Stomach (tissue), 19 donors: ENCODE data around the gene HOXB3. TPM values are rescaled to one million over a fixed set of nuclear protein-coding genes. Genes with fewer than 3 reads are reported as not detected.

Experiments
- DNase-seq, 2 donors: peaks; one replicate each; pipeline versions ENCODE4 v3.0.0 to v3.0.0-alpha.2; 2013 to 2019
- H3K27ac ChIP-seq, 5 donors: fragments of 200-600 bp in 4 of 5; sonication (generic) in 4 of 5; one replicate each; pipeline ENCODE4 v1.5.1; 2013 to 2019; ENCODE audit warnings: mild to moderate bottlenecking in 1 of 5, moderate library complexity in 1 of 5
- H3K27me3 ChIP-seq, 3 donors: fragments of 200-600 bp; sonication (generic); one replicate each; pipeline ENCODE4 v1.5.1; 2017 to 2019; ENCODE audit warnings: mixed run types in 1 of 3
- H3K36me3 ChIP-seq, 4 donors: fragments of 200-600 bp; sonication (generic); 1 replicate in 3 of 4; 2 replicates in 1 of 4; pipeline ENCODE4 v1.5.1; 2016 to 2019
- H3K4me1 ChIP-seq, 4 donors: fragments of 200-600 bp; sonication (generic); one replicate each; pipeline ENCODE4 v1.5.1; 2016 to 2019
- H3K4me3 ChIP-seq, 4 donors: fragments of 200-600 bp; sonication (generic) in 3 of 4; one replicate each; pipeline ENCODE4 v1.5.1; 2016 to 2019; ENCODE audit warnings: mild to moderate bottlenecking in 1 of 4
- H3K9me3 ChIP-seq, 4 donors: fragments of 200-600 bp; sonication (generic); one replicate each; pipeline ENCODE4 v1.5.1; 2016 to 2019
- CTCF ChIP-seq, 7 experiments: fragments of 450-650 bp in 4 of 7; fragments of 200-600 bp in 3 of 7; sonication (generic) in 3 of 7; IDR thresholded peaks; one replicate each; pipeline ENCODE4 v1.5.1; 2016 to 2019; ENCODE audit warnings: antibody characterized with exemption in 7 of 7, control low read depth in 2 of 7, mild to moderate bottlenecking in 1 of 7
- EP300 ChIP-seq: sonication (generic); formaldehyde crosslinking; IDR thresholded peaks from one replicate; pipeline ENCODE4 v1.6.1; 2017; ENCODE audit warnings: antibody characterized with exemption
- POLR2A ChIP-seq, 4 donors: fragments of 450-650 bp; IDR thresholded peaks; one replicate each; pipeline ENCODE4 v1.6.1; 2016; ENCODE audit warnings: antibody characterized with exemption in 4 of 4, control low read depth in 2 of 4, mild to moderate bottlenecking in 1 of 4, moderate library complexity in 1 of 4
- POLR2AphosphoS5 ChIP-seq, 3 donors: sonication (generic); formaldehyde crosslinking; IDR thresholded peaks; one replicate each; pipeline ENCODE4 v1.6.1; 2016; ENCODE audit warnings: antibody characterized with exemption in 3 of 3
- WGBS, 5 donors: extraction: QIAGEN DNeasy Blood & Tissue Kit in 3 of 5; methylation state at CpG; one replicate each; pipeline versions ENCODE4 v1.1.5 to v1.1.7; 2013 to 2018; 5-methylcytosine and 5-hydroxymethylcytosine counted together
- intact Hi-C: fragments of 100-400 bp; cut with DNase I; formaldehyde crosslinking; loops from one replicate; pipeline ENCODE4 v1.15.1; 2023; ENCODE audit warnings: low total_unique reads
- long read RNA-seq, 10 donors: transcript quantifications; one replicate each; lab custom pipeline, GENCODE V29; 2026
- polyA plus RNA-seq, 3 donors: library from polyadenylated mRNA; stranded (reverse); fragments of 200-250 nt; gene quantifications; one replicate each; pipeline ENCODE4 v1.2.3, GENCODE V29; 2013
- total RNA-seq, 5 donors: library from RNA; depleted of rRNA; stranded (reverse); fragments of >200 nt; gene quantifications; one replicate each; pipeline versions ENCODE4 v1.1.0 to v1.2.3, GENCODE V29; 2014 to 2016
- donor health status: healthy with polysubstance abuse.
- donor health status: Bipolar disorder and iron deficiency.
- donor health status: healthy.

Gene HOXB3
- total RNA-seq, result 10 to 100 TPM in 4 of 5 donors, 1 to 10 TPM in 1; 6.1 to 77.6 (median 17.0) TPM
- polyA plus RNA-seq, result 1 to 10 TPM; 2.8 to 9.5 (median 3.8) TPM
- long read RNA-seq, donor 1, full-length matches to known transcripts, result 2 of 2 reads
- long read RNA-seq, donor 1, partial matches to known transcripts, result 0 of 2 reads
- long read RNA-seq, donor 1, other reads (novel, unspliced or antisense), result 0 of 2 reads
- long read RNA-seq, donor 2, full-length matches to known transcripts, result 2 of 2 reads
- long read RNA-seq, donor 2, partial matches to known transcripts, result 0 of 2 reads
- long read RNA-seq, donor 2, other reads (novel, unspliced or antisense), result 0 of 2 reads
- long read RNA-seq, donor 3, full-length matches to known transcripts, result 2 of 2 reads
- long read RNA-seq, donor 3, partial matches to known transcripts, result 0 of 2 reads
- long read RNA-seq, donor 3, other reads (novel, unspliced or antisense), result 0 of 2 reads
- long read RNA-seq, donor 4, full-length matches to known transcripts, result 1 of 1 reads
- long read RNA-seq, donor 4, partial matches to known transcripts, result 0 of 1 reads
- long read RNA-seq, donor 4, other reads (novel, unspliced or antisense), result 0 of 1 reads
- long read RNA-seq, donor 5, full-length matches to known transcripts, result 3 of 3 reads
- long read RNA-seq, donor 5, partial matches to known transcripts, result 0 of 3 reads
- long read RNA-seq, donor 5, other reads (novel, unspliced or antisense), result 0 of 3 reads
- long read RNA-seq, donor 6, full-length matches to known transcripts, result 3 of 3 reads
- long read RNA-seq, donor 6, partial matches to known transcripts, result 0 of 3 reads
- long read RNA-seq, donor 6, other reads (novel, unspliced or antisense), result 0 of 3 reads
- long read RNA-seq, donor 7, full-length matches to known transcripts, result 2 of 7 reads
- long read RNA-seq, donor 7, partial matches to known transcripts, result 5 of 7 reads
- long read RNA-seq, donor 7, other reads (novel, unspliced or antisense), result 0 of 7 reads
- long read RNA-seq, donor 8, result 0 reads
- long read RNA-seq, donor 9, full-length matches to known transcripts, result 1 of 1 reads
- long read RNA-seq, donor 9, partial matches to known transcripts, result 0 of 1 reads
- long read RNA-seq, donor 9, other reads (novel, unspliced or antisense), result 0 of 1 reads
- long read RNA-seq, donor 10, result 0 reads

DNA sequence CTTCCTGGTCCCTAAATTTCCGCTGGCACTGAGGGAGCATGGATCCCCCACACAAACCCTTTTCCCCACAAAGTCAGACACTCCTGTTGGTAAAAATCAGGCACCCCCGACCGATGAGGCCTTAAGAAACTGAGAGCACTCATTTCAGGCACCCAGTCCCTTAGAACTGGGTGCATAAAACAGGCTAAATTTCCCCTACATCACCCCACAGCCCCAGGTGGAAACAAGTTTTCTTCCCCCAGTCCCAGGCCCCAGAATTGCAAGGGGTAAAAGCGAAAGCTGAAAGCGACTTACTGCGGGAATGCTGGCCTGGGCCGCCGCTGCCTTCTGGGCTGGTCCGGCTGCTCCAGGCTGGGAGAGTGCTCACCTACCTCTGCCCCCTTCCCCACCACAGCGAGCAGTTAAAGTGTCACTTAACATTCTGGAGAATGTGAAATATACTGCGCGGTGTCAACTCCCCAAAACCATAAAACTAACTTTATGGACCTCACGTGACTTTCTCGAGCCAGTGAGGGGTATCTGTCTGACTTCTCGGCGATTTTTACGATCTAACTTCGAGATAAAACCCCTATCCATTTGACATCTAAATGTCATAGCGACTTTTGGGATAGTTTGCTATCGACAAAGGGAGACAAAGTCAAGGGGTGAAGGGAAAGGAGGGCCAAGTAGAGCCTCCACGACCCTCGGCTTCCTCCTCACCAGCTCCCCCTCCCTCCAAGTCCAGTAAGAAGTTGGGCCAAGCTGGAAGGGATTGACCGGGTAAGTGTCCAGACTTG, at the start of gene HOXB3:
HOXB3 (minus strand) TSS at position 411 of the 776 bp plus-strand sequence. CDS start 37,767 bp downstream, outside the sequence.
- 32 to 38% (median 36%) methylated on average over 23 of the region's 23 CpGs for WGBS, 5 donors
- Histone ChIP-seq H3K4me1 (peaks cover 16 to 78% (median 55%) of the 10 kb centered on the region in 4 donors), H3K27ac (peak within 1 kb of the TSS; percentile 62 to 95 (median 93)), H3K4me3 (peak within 1 kb of the TSS; percentile 22 to 56 (median 51)), H3K27me3 (peaks cover 3 to 100% (median 84%) of the 10 kb centered on the region in 3 donors), H3K9me3 (no peaks in the 10 kb centered on the region), H3K36me3 (no peaks in the 10 kb centered on the region)
- no peak for DNase-seq
- no peak for TF ChIP-seq POLR2A (IDR thresholded peaks at IDR 0.05)
- no peak for TF ChIP-seq EP300
- TF ChIP-seq CTCF (IDR thresholded peaks at IDR 0.05), result no peak
- TF ChIP-seq POLR2AphosphoS5 (IDR thresholded peaks at IDR 0.05), result no peak
- intact Hi-C loops, result no loop called here

GRCh38 chr17:48639136-48639535, 49.1 kb upstream of the HOXB3 start:
- no peak overlapping the region for H3K27ac ChIP-seq
- H3K4me1 ChIP-seq, result peaks cover 0 to 21% (median 8%) of the 10 kb centered on the region in 4 donors
- H3K9me3 ChIP-seq, result no peaks in the 10 kb centered on the region
- peaks cover 51 to 100% (median 95%) of the 10 kb centered on the region in 3 donors for H3K27me3 ChIP-seq
- intact Hi-C loops, result no loop called here
- DNase-seq, result peak in 1 of 2 donors; percentile 1
- TF ChIP-seq CTCF (IDR thresholded peaks at IDR 0.05), result no peak
- 20 to 33% (median 25%) methylated on average over 5 of the region's 5 CpGs for WGBS, 5 donors
- no peak overlapping the region for H3K4me3 ChIP-seq
- no peaks in the 10 kb centered on the region for H3K36me3 ChIP-seq

DNA sequence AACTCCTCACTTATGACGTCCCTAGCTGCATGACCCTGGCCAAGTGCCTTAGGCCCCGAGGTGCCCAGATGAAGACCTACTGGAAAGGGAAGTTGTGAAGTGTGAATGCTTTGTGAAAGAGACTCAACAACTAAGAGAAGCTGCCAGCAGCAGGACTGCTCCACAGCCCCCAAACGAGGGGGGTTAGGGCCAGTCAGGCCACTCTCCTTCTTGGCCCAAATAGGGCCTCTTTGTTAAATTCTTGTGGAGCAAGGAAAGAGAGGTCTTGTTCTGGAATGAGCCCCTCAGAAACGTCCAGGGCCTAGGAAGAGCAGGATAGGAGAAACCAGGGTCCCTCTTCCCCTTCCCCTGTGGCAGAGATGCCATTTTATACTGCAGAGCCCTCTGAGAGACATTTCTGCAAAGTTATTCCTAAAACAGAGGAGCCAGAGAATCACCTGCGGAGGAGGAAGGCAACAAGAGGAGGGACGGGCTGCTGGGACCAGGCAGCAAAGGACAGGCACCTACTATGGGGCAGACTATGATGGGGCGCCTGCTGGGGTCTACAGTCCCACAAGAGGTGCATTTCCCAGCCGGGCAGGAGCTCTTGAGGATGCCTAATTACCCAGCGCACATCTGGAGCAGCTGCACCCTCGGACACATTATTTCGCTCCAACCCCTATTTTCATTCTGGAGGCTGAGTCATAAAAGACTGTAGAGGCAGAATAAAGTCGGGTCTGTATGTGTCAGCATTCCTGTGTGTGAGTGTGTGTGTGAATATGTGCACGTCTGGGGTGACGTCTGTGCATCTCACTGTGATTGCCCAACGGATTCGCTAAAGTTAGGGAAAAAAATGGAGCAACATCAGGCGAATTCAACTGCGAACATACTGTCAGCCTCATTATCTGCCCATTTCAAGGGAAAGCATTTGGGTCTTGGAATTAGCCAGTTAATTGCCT, 47.6 kb upstream of the HOXB3 start:
- DNase-seq, result peak in 1 of 2 donors; percentile 2
- intact Hi-C loops, result no loop called here
- no peak for TF ChIP-seq CTCF (IDR thresholded peaks at IDR 0.05)
- TF ChIP-seq POLR2A (IDR thresholded peaks at IDR 0.05), result no peak
- TF ChIP-seq POLR2AphosphoS5 (IDR thresholded peaks at IDR 0.05), result no peak
- no peak for TF ChIP-seq EP300
- Histone ChIP-seq H3K36me3 (no peaks in the 10 kb centered on the region), H3K4me1 (peaks cover 0 to 28% (median 12%) of the 10 kb centered on the region in 4 donors), H3K4me3 (no peak overlapping the region), H3K27ac (no peak overlapping the region), H3K9me3 (no peaks in the 10 kb centered on the region), H3K27me3 (peaks cover 54 to 100% (median 99%) of the 10 kb centered on the region in 3 donors)
- WGBS, 5 donors, result 23 to 37% (median 26%) methylated on average over 17 to 18 of the region's 18 CpGs
